Activated CD4-positive, alpha-beta T cell treated with anti-CD3 and anti-CD28 coated beads, Interleukin-2, Interleukin-6, amounts not matched to agents 100 ng/mL and 50 ng/mL, durations not matched to agents 16 hours and 8 hours (primary cell): Measurements from ENCODE around the gene PSMB3.
"Not testable (repeated sequence)": the region's sequence is repeated elsewhere in the genome, so short reads cannot be mapped to it uniquely, and the experiment has no call there.

Source experiments
- DNase-seq: peaks from one replicate; pipeline ENCODE4 v3.0.0-alpha.2; 2020

The PSMB3 gene

DNA sequence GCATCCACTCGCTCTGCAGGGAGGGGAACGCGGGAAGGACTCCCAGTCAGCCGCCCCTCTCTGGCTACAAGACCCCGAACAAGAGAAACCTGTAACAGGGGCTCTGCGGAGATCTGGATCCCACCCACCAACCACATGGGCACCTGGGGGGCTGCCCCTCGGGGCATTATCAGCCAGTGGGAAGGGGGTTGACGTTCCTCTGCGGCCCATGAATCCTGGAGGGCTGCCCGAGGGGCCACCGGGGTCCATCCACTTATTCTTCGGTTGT lies 2.6 kb upstream of the PSMB3 start:
- DNase-seq = no peak

GRCh38 chr17:38750312-38751121 lies 2.0 kb upstream of the PSMB3 start:
- DNase-seq = no peak

DNA sequence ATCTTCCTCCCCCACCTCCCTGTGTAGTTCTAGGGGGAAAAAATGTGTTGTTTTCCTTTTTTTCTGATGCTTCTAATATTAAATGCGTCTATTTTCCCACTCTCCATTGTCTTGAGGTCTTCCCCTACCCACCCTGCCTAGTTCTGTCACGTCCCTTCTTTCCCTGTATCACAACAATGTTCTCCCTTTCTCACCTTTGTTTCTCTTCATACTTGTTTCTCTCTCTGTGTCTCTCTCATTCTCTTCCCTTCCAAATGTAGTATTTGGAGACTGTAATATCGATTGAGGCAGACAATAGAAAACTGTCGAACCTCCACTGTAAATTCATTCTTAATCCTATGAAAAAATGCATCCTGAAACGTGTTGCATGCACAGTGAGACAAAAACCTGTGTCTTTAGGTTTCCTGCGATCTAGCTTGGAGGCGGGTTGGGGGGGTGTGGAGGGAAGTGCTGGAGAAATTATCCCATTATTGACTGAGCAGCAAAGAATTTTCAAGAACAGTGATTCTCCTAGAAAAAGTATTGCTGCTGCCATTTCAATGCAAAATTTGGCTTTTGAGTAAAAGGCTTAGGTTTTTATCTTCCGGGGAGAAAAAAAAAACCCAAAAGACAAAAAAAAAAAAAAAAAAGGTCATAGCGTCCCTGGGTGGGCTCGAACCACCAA lies 1.3 kb upstream of the PSMB3 start:
- DNase-seq = no peak

DNA sequence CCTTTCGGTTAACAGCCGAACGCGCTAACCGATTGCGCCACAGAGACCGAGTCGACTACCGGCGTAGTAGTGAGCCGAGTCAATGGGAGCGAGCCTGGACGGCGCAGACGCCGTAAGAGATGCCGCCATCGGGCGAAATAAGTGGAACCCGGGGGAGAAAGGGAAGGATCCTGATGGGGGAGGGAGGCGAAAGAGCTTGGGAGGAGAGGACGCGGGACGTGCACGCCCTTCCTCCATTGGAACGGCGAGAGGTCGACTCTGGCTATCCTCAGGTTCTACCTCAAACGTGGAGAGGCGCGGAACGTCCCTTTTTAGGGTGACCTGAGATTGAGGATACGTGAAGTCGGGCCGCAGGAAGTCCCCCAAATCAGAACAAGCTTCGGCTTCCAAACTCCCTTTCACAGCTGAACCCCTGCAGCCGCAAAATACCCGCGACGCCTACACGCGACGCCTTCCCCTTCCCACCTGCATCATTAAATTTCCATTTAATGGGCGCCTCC lies 683 bp upstream of the PSMB3 start:
- DNase-seq = peak; percentile 88

DNA sequence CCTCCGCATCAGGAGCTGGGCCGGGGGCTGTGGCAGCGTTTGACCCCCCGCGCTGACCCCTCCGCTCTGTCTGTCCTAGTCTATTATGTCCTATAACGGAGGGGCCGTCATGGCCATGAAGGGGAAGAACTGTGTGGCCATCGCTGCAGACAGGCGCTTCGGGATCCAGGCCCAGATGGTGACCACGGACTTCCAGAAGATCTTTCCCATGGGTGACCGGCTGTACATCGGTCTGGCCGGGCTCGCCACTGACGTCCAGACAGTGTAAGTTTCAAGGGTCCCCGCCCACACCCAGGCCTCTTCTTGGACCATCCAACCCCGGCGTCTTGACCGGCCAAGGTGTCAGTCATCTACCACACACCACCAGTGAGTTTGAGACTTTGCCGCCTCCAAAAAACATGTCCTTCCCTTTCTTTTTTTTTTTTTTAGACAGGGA lies 548 bp downstream of the PSMB3 start:
- DNase-seq = no peak

GRCh38 chr17:38761612-38762011 lies 9.1 kb downstream of the PSMB3 start:
- peak; percentile 48 for DNase-seq

DNA sequence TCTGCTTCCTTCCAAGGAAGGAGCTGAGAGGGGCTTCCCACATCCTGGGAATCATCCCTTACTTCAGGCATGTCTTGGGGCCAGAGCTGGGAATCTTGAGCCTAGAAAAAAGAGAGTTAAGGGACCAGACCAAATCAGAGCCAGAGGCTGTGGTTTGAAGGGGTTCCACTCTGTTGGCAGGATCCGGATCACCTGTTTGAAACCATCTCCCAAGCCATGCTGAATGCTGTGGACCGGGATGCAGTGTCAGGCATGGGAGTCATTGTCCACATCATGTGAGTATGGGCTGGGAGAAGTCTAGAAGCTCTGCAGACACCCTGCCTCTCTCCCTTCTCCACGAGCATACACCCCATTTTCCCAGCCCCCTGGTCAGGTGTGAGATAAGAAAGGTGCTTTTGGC lies 9.7 kb downstream of the PSMB3 start:
- DNase-seq = no peak

DNA sequence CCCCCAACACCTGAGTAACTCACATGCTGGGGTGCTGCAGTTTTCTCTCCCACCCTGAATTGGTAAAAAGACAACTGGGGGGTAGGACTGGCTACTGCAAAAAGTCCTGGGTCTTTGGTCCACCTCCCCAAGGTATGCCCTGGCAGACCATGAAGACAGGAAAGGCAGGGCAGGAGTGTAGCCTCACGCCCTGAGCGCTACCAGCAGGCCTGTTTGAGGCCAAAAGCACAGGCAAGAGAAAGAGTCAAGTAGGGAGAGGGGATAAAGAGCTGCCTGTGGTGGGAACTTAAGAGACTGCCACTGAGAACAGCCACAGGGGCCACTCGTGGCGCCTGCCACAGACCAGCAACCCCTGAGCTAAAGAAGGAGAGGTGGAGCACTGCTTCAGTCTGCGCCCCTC lies 13.8 kb downstream of the PSMB3 start:
- DNase-seq = no peak

GRCh38 chr17:38768417-38768816 lies 15.9 kb downstream of the PSMB3 start:
- no peak for DNase-seq

DNA sequence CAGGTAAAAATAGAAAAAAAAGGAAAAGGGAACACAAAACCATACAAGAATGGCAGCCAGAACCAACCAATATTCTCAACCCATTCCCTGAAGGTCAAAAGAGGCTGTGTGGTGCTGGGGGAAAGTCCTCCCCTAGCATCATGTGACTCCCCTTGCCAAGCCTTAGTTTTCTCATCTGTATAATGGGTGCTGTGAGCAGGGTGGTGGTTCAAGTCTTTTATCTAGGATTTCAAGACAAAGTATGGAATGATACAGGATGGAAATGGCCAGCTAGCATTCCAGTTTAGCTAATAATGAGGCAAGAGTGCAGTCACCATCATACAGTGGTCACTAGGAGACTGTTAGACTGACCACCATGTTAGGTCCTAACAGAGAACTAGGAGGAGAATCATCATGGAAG lies 20.7 kb downstream of the PSMB3 start:
- DNase-seq = no peak

- DNase-seq = no peak
Observed at GRCh38 chr17:38777641-38778250, 25.2 kb downstream of the PSMB3 start.

DNA sequence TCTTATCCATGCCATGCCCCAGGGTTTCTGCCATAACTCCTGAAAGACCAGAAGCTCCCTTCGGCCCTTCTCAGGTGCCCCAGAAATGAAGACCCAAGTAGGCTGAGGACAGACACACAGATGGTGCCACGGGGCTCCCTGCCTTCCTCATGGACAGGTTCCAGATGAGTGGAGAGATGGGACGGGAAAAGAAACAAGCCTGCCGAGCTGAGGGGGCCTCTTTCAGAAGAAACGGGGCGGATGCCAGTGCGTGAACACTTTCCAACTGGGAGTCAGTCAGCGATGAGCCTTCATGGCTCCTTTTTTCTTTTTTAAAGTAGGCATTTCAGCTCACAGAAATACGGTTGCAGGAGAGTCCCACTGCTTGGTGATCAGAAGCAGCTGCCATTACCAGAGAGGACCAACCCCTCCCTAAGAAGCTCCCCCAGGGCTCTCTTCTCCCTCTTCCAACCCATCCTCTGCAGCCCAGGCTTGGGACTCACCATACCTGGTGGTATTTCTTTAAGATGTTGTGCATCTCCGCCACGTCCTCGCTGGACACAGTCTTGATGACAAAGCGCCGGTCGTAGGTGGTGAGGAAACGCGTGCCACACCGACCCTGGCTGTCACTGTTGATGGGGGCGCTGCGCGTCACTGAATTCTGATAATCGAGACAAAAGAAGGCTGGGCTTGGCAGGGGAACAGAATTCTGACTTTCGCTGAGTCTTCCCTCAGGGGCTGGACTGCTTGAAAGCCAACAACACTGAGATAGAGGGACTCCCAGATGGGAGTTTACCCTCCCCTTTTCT lies 27.6 kb downstream of the PSMB3 start:
- no peak for DNase-seq

- DNase-seq = no peak
Observed at GRCh38 chr17:38783227-38783626, 30.7 kb downstream of the PSMB3 start.

DNA sequence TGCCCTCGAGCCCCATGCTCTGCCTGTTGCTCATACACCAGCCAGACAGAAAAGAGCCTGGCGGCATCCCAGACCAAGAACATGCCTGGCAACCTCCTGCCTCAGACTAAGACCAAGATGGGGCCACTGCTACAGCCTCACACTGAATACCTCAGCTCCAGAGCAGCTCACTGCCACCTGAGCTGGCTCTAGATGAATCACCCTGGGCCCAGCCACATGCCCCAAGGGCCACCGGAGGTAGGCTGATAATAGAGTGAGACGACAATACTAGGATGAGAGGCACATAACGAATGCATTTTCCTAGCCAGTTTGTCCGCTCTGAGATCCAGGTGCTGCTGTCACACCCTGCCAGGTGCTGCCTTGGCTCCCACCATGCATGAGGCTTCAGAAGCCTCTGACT lies 33.8 kb downstream of the PSMB3 start:
- no peak for DNase-seq

DNA sequence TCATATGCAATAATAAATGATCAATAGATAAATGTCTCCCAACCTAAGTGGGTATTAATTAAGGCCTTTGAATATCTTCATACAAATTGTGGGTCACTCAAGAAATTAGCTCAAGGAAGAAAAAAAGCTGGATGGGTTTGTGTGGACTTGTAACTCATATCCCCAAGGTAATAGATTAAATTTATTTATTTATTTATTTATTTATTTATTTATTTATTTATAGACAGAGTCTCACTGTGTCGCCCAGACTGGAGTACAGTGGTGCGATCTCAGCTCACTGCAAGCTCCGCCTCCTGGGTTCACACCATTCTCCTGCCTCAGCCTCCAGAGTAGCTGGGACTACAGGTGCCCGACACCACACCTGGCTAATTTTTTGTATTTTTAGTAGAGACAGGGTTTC lies 35.5 kb downstream of the PSMB3 start:
- not testable (repeated sequence) for DNase-seq

- DNase-seq = no peak
Observed at GRCh38 chr17:38789185-38789584, 36.6 kb downstream of the PSMB3 start.

DNA sequence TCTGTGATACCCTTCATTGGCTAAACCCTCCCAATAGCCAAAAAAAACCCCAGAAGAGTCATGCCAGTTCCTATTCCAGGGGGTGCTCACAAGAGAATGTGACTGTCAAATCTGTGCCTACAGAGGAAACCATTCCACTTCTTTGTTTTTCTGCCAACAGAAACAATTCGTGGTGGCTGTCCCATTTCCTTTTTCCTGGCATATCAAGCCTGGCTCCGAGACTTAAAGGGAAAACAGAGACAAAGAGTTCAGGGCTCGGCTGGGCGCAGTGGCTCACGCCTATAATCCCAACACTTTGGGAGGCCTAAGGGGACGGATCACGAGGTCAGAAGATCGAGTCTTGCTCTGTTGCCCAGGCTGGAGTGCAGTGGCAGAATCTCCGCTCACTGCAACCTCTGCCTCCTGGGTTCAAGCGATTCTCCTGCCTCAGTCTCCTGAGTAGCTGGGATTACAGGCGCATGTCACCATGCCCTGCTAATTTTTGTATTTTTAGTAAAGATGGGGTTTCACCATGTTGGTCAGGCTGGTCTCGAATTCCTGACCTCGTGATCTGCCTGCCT lies 37.7 kb downstream of the PSMB3 start:
- DNase-seq = not testable (repeated sequence)

- no peak for DNase-seq
Observed at GRCh38 chr17:38791162-38791561, 38.6 kb downstream of the PSMB3 start.

GRCh38 chr17:38794221-38794620 lies 41.7 kb downstream of the PSMB3 start:
- no peak for DNase-seq

GRCh38 chr17:38796451-38797157 lies 44.1 kb downstream of the PSMB3 start:
- DNase-seq = no peak

DNA sequence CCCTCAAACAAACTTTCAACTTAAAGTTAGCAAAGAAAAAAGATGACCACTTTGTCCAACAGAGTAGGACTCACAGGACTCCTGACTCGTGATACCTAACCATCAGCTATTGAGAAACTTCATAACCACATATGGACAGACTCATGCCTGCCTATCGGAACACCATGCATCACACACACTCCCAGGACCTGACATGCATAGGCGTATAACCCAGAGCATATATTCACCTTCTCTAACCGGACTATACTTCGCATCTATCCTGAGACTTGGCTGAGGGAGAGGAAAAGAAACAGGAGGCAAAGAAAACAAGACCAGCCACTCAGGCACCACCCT lies 44.6 kb downstream of the PSMB3 start:
- DNase-seq = no peak

GRCh38 chr17:38797828-38798227 lies 45.3 kb downstream of the PSMB3 start:
- DNase-seq = no peak
